HepG2 (cell line): ENCODE measurements around the gene PHF10. TPM values are rescaled to one million over a fixed set of nuclear protein-coding genes. Genes with fewer than 3 reads are reported as not detected.

Experiments
- BCL6 ChIP-seq: IDR thresholded peaks from 2 replicates; pipeline ENCODE4 v1.6.1; 2016; ENCODE audit warnings: missing genetic modification reagents, missing compliant biosample characterization
- ELF4 ChIP-seq: sonication (generic); formaldehyde crosslinking; IDR thresholded peaks from 2 replicates; pipeline ENCODE4 v1.5.0; 2020; ENCODE audit warnings: missing genetic modification reagents, mild to moderate bottlenecking, moderate library complexity, borderline replicate concordance
- HNF1A ChIP-seq, 2 experiments: sonication (generic) in 1 of 2; formaldehyde crosslinking in 1 of 2; IDR thresholded peaks; 2 replicates each; pipeline versions ENCODE4 v1.4.0 to v1.6.1; 2016 to 2020; ENCODE audit warnings: borderline replicate concordance in 1 of 2, low read depth in 1 of 2, mild to moderate bottlenecking in 1 of 2, missing genetic modification reagents in 1 of 2
- MYC ChIP-seq: sonication (generic); formaldehyde crosslinking; IDR thresholded peaks from 2 replicates; pipeline ENCODE4 v1.9.0; 2021; ENCODE audit warnings: missing genetic modification reagents, borderline replicate concordance
- NFE2L2 ChIP-seq: fragments of 150-350 bp; IDR thresholded peaks from 2 replicates; pipeline ENCODE4 v1.6.1; 2014; ENCODE audit warnings: low read length
- NRL ChIP-seq: sonication (generic); formaldehyde crosslinking; IDR thresholded peaks from 2 replicates; pipeline ENCODE4 v1.5.0; 2020; ENCODE audit warnings: missing genetic modification reagents, mild to moderate bottlenecking, moderate library complexity, borderline replicate concordance
- POGK ChIP-seq: sonication (generic); formaldehyde crosslinking; conservative IDR thresholded peaks from 2 replicates; pipeline ENCODE4 v1.8.0; 2022; ENCODE audit warnings: mild to moderate bottlenecking, moderate library complexity, missing genetic modification reagents
- RARA ChIP-seq: IDR thresholded peaks from 2 replicates; pipeline ENCODE4 v1.6.1; 2016; ENCODE audit warnings: missing genetic modification reagents, missing compliant biosample characterization
- RFX3 ChIP-seq: IDR thresholded peaks from 2 replicates; pipeline ENCODE4 v1.6.1; 2016; ENCODE audit warnings: missing biosample characterization, missing genetic modification reagents
- SRSF9 ChIP-seq: fragments of 200-400 bp; formaldehyde crosslinking; IDR thresholded peaks from 2 replicates; pipeline ENCODE4 v1.6.1; 2018; ENCODE audit warnings: borderline replicate concordance, mild to moderate bottlenecking, low read depth, low read length; ENCODE audit not compliant: insufficient read depth, poor library complexity, severe bottlenecking
- YEATS4 ChIP-seq: sonication (generic); formaldehyde crosslinking; IDR thresholded peaks from 2 replicates; pipeline ENCODE4 v1.4.0; 2020; ENCODE audit warnings: missing genetic modification reagents, borderline replicate concordance
- ZFP82 ChIP-seq: sonication (generic); formaldehyde crosslinking; IDR thresholded peaks from 2 replicates; pipeline ENCODE4 v1.5.1; 2020; ENCODE audit warnings: mild to moderate bottlenecking, missing genetic modification reagents, borderline replicate concordance
- ZNF574 ChIP-seq: sonication (generic); formaldehyde crosslinking; IDR thresholded peaks from 2 replicates; pipeline ENCODE4 v1.4.0; 2020; ENCODE audit warnings: missing genetic modification reagents
- ZNF660 ChIP-seq: sonication (generic); formaldehyde crosslinking; IDR thresholded peaks from 2 replicates; pipeline ENCODE4 v1.5.1; 2020; ENCODE audit warnings: mild to moderate bottlenecking, low read depth, missing genetic modification reagents, borderline replicate concordance
- ZNF879 ChIP-seq: sonication (generic); formaldehyde crosslinking; IDR thresholded peaks from 2 replicates; pipeline ENCODE4 v1.8.1; 2023; ENCODE audit warnings: missing genetic modification reagents
- polyA plus RNA-seq, 8 experiments: library from polyadenylated mRNA; depleted of rRNA in 3 of 8; stranded (reverse) in 7 of 8; unstranded in 1 of 8; fragments of >200 nt; fragmentation: Illumina TruSeq in 4 of 8; extraction: Trizol in 4 of 8; gene quantifications; 2 replicates each; pipeline versions ENCODE4 v1.2.1 to v1.2.3, GENCODE V29; 2011 to 2016; ENCODE audit warnings: low read depth in 4 of 8, missing spikeins in 1 of 8, mixed read lengths in 1 of 8; ENCODE audit not compliant: insufficient read depth in 1 of 8
- total RNA-seq, 5 experiments: library from RNA; depleted of rRNA; stranded (reverse); fragments of >200 nt; fragmentation: Illumina TruSeq; extraction: Trizol; gene quantifications; 2 replicates each; pipeline ENCODE4 v1.2.3, GENCODE V29; 2016; ENCODE audit warnings: low read depth in 1 of 5
- TF ChIP-seq, protein P1 (sequence below): sonication (generic); formaldehyde crosslinking; IDR thresholded peaks from 2 replicates; pipeline ENCODE4 v1.5.0; 2020; ENCODE audit warnings: mild to moderate bottlenecking, missing genetic modification reagents

PHF10 gene
- total and polyA plus RNA-seq, 2 of the 13 experiments (the other 11 are each of a cell fraction or from before 2014, with no cell fraction given), result 42.1 to 84.1 TPM

DNA sequence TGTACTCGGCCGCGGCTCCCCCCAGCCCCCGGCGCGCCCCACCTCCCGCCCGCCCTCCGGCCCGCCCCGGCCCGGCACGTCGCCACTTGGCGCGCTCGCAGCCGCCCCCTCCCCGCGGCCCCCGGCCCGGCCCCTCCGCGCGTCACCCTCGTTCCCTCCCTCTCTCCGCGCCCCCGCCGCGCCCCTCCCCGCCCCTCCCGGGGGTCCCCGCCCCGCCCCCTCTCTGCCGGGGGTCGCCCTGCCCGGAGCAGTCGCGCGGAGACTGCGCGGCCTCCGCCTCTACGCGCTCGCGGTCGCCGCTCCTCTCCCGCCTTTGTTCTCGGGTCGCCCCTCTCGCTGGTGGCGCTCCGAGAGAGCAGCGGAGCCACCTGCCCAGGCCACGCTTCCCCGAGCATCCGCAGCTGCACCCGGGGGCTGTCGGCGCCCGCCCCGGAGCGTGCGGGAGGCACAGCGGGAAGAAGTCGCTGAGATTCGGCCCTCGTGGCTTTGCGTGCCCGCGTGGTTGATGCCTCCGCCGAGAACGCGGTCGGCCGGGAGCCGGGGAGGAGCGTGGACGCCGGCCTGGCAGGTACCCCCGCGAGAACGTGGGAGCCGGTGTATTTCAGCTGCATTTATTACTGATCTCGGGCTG is at the start of gene PHF10 (continued):
- TF ChIP-seq ZFP82 (CRISPR knock-in tag) (peak; percentile 88; the same call in 1 of the 2 replicates), RFX3 (CRISPR knock-in tag) (no peak), MYC (CRISPR knock-in tag) (peak; percentile 89), RARA (CRISPR knock-in tag) (no peak), ZNF574 (CRISPR knock-in tag) (peak; percentile 31; the same call in 1 of the 2 replicates), NRL (peak; percentile 95; the same call in 1 of the 2 replicates), BCL6 (CRISPR knock-in tag) (peak; percentile 50), POGK (CRISPR knock-in tag) (peak; percentile 94), ZNF879 (CRISPR knock-in tag) (peak; percentile 84; the same call in 1 of the 2 replicates), YEATS4 (CRISPR knock-in tag) (peak; percentile 83; the same call in 1 of the 2 replicates), SRSF9 (no peak), ZNF660 (no peak), NFE2L2 (no peak), HNF1A (IDR thresholded peaks at IDR 0.05; ENCODE audit: low read depth) (no peak), HNF1A (CRISPR knock-in tag; IDR thresholded peaks at IDR 0.05; ENCODE audit: borderline replicate concordance) (no peak), ELF4 (CRISPR knock-in tag) (no peak)
- TF ChIP-seq, protein P1, sequence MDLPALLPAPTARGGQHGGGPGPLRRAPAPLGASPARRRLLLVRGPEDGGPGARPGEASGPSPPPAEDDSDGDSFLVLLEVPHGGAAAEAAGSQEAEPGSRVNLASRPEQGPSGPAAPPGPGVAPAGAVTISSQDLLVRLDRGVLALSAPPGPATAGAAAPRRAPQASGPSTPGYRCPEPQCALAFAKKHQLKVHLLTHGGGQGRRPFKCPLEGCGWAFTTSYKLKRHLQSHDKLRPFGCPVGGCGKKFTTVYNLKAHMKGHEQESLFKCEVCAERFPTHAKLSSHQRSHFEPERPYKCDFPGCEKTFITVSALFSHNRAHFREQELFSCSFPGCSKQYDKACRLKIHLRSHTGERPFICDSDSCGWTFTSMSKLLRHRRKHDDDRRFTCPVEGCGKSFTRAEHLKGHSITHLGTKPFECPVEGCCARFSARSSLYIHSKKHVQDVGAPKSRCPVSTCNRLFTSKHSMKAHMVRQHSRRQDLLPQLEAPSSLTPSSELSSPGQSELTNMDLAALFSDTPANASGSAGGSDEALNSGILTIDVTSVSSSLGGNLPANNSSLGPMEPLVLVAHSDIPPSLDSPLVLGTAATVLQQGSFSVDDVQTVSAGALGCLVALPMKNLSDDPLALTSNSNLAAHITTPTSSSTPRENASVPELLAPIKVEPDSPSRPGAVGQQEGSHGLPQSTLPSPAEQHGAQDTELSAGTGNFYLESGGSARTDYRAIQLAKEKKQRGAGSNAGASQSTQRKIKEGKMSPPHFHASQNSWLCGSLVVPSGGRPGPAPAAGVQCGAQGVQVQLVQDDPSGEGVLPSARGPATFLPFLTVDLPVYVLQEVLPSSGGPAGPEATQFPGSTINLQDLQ (CRISPR knock-in tag), result no peak
